Thoracic aorta (tissue), 2 donors: ENCODE measurements around the gene ESYT3. TPM values are rescaled to one million over a fixed set of nuclear protein-coding genes. Genes with fewer than 3 reads are reported as not detected.

Experiments used
- total RNA-seq, 2 donors: library from RNA; depleted of rRNA; stranded (reverse); fragments of >200 nt; gene quantifications; one replicate each; pipeline versions ENCODE4 v1.1.0 to v1.2.3, GENCODE V29; 2016

ESYT3 gene
- total RNA-seq, 2 donors from 2014 or later, result 1.9 to 7.1 TPM

Other genes starting within 250 kb of the ESYT3 start
- gene ARMC8, start 247.3 kb upstream of the ESYT3 start, total RNA-seq, result 100 to 1,000 TPM in 1 of 2 donors, 10 to 100 TPM in 1; 82.7 to 189 TPM
- gene NME9, start 104.8 kb upstream of the ESYT3 start, total RNA-seq, result not detected
- gene MRAS, start 86.0 kb upstream of the ESYT3 start, total RNA-seq, result 10 to 100 TPM; 58.6 to 62.3 TPM
- gene CEP70, start 159.6 kb downstream of the ESYT3 start, total RNA-seq, result 10 to 100 TPM; 18.4 to 38.2 TPM
- 10 to 100 TPM; 11.1 to 20.6 TPM for gene FAIM, start 174.2 kb downstream of the ESYT3 start, total RNA-seq